Measurements from ENCODE around the gene C20orf144. TPM values are rescaled to one million over a fixed set of nuclear protein-coding genes. Genes with fewer than 3 reads are reported as not detected.

The C20orf144 gene
- total and polyA plus RNA-seq, 9 of the 15 experiments (the other 6 are each of a cell fraction or from before 2014, with no cell fraction given): 0.04 to 0.23 (median 0.11) TPM; not detected in 2

- TF ChIP-seq RHOXF2B (CRISPR knock-in tag; conservative IDR thresholded peaks at IDR 0.05): no peak
- TF ChIP-seq RFX5 (IDR thresholded peaks at IDR 0.05; ENCODE audit: low read depth, low read length): no peak
- TF ChIP-seq, protein P1, sequence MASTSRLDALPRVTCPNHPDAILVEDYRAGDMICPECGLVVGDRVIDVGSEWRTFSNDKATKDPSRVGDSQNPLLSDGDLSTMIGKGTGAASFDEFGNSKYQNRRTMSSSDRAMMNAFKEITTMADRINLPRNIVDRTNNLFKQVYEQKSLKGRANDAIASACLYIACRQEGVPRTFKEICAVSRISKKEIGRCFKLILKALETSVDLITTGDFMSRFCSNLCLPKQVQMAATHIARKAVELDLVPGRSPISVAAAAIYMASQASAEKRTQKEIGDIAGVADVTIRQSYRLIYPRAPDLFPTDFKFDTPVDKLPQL (IDR thresholded peaks at IDR 0.05; ENCODE audit: extremely low read depth, insufficient read length): no peak
- no peak for TF ChIP-seq MBD2 (IDR thresholded peaks at IDR 0.05; ENCODE audit: borderline replicate concordance, low read depth)
- no peak for TF ChIP-seq DNMT1 (IDR thresholded peaks at IDR 0.05)
- TF ChIP-seq TAF9B (IDR thresholded peaks at IDR 0.05; ENCODE audit: partially characterized antibody): no peak
- TF ChIP-seq RBM25 (IDR thresholded peaks at IDR 0.05; ENCODE audit: low read depth, low read length, severe bottlenecking): peak; percentile 84
- TF ChIP-seq ELF1 (tag; IDR thresholded peaks at IDR 0.05): no peak
- no peak; the same call in 1 of the 2 replicates for TF ChIP-seq PML (IDR thresholded peaks at IDR 0.05; ENCODE audit: low read length)
- TF ChIP-seq, protein P2, sequence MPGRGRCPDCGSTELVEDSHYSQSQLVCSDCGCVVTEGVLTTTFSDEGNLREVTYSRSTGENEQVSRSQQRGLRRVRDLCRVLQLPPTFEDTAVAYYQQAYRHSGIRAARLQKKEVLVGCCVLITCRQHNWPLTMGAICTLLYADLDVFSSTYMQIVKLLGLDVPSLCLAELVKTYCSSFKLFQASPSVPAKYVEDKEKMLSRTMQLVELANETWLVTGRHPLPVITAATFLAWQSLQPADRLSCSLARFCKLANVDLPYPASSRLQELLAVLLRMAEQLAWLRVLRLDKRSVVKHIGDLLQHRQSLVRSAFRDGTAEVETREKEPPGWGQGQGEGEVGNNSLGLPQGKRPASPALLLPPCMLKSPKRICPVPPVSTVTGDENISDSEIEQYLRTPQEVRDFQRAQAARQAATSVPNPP (IDR thresholded peaks at IDR 0.05; ENCODE audit: borderline replicate concordance, insufficient read depth, insufficient read length): no peak
- TF ChIP-seq MGA (IDR thresholded peaks at IDR 0.05): no peak
- no peak for TF ChIP-seq RBM14 (IDR thresholded peaks at IDR 0.05; ENCODE audit: borderline replicate concordance, insufficient read depth, low read depth, low read length)
- no peak for TF ChIP-seq ZKSCAN8 (CRISPR knock-in tag; IDR thresholded peaks at IDR 0.05)
- TF ChIP-seq TSC22D4 (tag; IDR thresholded peaks at IDR 0.05): no peak
Measured at GRCh38 chr20:33674294-33675135, 12.4 kb downstream of the C20orf144 start, which contains the start of gene NECAB3 (continued).

All from K562 (cell line).